Measurements from ENCODE around the gene PRM2. TPM values are rescaled to one million over a fixed set of nuclear protein-coding genes. Genes with fewer than 3 reads are reported as not detected.

The PRM2 gene
- total RNA-seq, 1 experiment from 2014 or later: not detected

DNA sequence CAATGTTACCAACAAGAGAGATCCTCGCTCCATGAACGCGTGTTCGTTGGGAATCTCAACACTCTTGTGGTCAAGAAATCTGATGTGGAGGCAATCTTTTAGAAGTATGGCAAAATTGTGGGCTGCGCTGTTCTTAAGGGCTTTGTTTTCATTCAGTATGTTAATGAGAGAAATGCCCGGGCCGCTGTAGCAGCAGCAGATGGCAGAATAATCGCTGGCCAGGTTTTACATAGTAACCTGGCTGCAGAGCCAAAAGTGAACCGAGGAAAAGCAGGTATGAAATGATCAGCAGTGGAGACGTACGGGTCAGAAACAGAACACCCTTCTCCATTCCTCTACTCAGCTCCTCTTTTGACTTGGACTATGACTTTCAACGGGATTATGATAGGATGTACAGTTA lies 33.6 kb downstream of the PRM2 start:
- H3K27me3 Mint-ChIP-seq (ENCODE audit: unreplicated experiment): no peaks in the 10 kb centered on the region
- no peak overlapping the region for H3K27ac Mint-ChIP-seq (ENCODE audit: unreplicated experiment)
- no peaks in the 10 kb centered on the region for H3K4me1 Mint-ChIP-seq (ENCODE audit: low read depth, unreplicated experiment)
- no peak overlapping the region for H3K4me3 Mint-ChIP-seq (ENCODE audit: low read depth, unreplicated experiment)
- no peak for DNase-seq
- H3K9me3 Mint-ChIP-seq (ENCODE audit: low read depth, unreplicated experiment): no peaks in the 10 kb centered on the region
- intact Hi-C loops (cut with micrococcal nuclease; ENCODE audit: unreplicated experiment): no loop called here
- BruUV-seq (replicated peaks): no TSS peak
- TF ChIP-seq, protein P1, sequence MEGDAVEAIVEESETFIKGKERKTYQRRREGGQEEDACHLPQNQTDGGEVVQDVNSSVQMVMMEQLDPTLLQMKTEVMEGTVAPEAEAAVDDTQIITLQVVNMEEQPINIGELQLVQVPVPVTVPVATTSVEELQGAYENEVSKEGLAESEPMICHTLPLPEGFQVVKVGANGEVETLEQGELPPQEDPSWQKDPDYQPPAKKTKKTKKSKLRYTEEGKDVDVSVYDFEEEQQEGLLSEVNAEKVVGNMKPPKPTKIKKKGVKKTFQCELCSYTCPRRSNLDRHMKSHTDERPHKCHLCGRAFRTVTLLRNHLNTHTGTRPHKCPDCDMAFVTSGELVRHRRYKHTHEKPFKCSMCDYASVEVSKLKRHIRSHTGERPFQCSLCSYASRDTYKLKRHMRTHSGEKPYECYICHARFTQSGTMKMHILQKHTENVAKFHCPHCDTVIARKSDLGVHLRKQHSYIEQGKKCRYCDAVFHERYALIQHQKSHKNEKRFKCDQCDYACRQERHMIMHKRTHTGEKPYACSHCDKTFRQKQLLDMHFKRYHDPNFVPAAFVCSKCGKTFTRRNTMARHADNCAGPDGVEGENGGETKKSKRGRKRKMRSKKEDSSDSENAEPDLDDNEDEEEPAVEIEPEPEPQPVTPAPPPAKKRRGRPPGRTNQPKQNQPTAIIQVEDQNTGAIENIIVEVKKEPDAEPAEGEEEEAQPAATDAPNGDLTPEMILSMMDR (IDR thresholded peaks at IDR 0.05; ENCODE audit: unreplicated experiment): no peak
- CTCF ChIA-PET: no interaction called here
- H3K36me3 Mint-ChIP-seq (ENCODE audit: insufficient read depth, unreplicated experiment): no peaks in the 10 kb centered on the region

GRCh38 chr16:11241480-11242204 lies 34.6 kb downstream of the PRM2 start:
- Mint-ChIP-seq H3K27ac (ENCODE audit: unreplicated experiment) (no peak overlapping the region), H3K27me3 (ENCODE audit: unreplicated experiment) (no peaks in the 10 kb centered on the region), H3K36me3 (ENCODE audit: insufficient read depth, unreplicated experiment) (no peaks in the 10 kb centered on the region), H3K4me1 (ENCODE audit: low read depth, unreplicated experiment) (no peaks in the 10 kb centered on the region), H3K4me3 (ENCODE audit: low read depth, unreplicated experiment) (no peak overlapping the region), H3K9me3 (ENCODE audit: low read depth, unreplicated experiment) (no peaks in the 10 kb centered on the region)
- intact Hi-C loops (cut with micrococcal nuclease; ENCODE audit: unreplicated experiment): no loop called here
- CTCF ChIA-PET: interaction anchor here (0.6 kb wide), 1 partner anchor 83 kb away, joined by 3 read pairs; no protein-coding TSS in a partner anchor
- TF ChIP-seq, protein P1 (IDR thresholded peaks at IDR 0.05; ENCODE audit: unreplicated experiment): no peak
- BruUV-seq (replicated peaks): no TSS peak
- no peak for DNase-seq

GRCh38 chr16:11240636-11241473 lies 35.4 kb downstream of the PRM2 start:
- Mint-ChIP-seq H3K36me3 (ENCODE audit: insufficient read depth, unreplicated experiment) (no peaks in the 10 kb centered on the region), H3K27me3 (ENCODE audit: unreplicated experiment) (no peaks in the 10 kb centered on the region), H3K9me3 (ENCODE audit: low read depth, unreplicated experiment) (no peaks in the 10 kb centered on the region), H3K4me3 (ENCODE audit: low read depth, unreplicated experiment) (no peak overlapping the region), H3K27ac (ENCODE audit: unreplicated experiment) (no peak overlapping the region), H3K4me1 (ENCODE audit: low read depth, unreplicated experiment) (no peaks in the 10 kb centered on the region)
- DNase-seq: no peak
- no TSS peak for BruUV-seq (replicated peaks)
- TF ChIP-seq, protein P1 (IDR thresholded peaks at IDR 0.05; ENCODE audit: unreplicated experiment): no peak
- intact Hi-C loops (cut with micrococcal nuclease; ENCODE audit: unreplicated experiment): no loop called here
- CTCF ChIA-PET: no interaction called here

DNA sequence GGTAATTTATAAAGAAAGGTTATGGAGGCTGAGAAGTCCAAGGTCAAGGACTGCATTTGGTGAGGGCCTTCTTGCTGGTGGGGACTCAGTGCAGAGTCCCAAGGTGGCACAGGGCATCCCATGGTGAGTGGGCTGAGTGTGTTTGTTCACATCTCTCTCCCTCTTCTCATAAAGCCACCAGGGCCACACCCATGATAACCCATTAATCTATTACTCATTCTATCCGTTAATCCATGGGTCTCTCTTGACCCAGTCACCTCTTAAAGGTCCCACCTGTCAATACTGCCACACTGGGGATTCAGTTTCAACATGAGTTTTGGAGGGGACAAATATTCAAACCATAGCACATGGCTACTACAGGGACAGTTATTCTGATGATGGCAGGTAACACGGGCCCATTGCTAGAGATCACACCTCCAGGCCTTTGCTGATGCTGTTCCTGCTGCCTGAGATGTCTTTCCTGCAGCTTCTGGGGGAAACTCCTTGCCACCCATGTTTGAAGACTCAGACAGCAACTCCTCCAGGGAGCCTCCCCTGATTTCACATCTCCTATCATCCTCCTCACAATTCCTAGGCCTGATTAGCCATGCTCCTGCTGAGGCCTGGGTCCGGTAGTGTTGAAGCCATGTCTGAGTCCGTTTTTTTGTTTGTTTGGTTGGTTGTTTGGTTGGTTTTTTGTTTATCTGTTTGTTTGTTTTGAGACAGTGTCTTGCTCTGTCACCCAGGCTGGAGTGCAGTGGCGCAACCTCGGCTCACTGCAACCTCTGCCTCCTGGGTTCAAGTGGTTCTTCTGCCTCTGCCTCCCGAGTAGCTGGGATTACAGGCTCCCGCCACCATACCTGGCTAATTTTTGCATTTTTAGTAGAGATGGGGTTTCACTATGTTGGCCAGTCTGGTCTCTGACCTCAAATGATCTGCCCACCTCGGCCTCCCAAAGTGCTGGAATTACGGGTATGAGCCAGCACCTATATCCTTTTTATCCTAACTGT lies 36.3 kb downstream of the PRM2 start:
- Mint-ChIP-seq H3K4me1 (ENCODE audit: low read depth, unreplicated experiment) (peaks cover 8% of the 10 kb centered on the region), H3K36me3 (ENCODE audit: insufficient read depth, unreplicated experiment) (no peaks in the 10 kb centered on the region), H3K9me3 (ENCODE audit: low read depth, unreplicated experiment) (no peaks in the 10 kb centered on the region), H3K27me3 (ENCODE audit: unreplicated experiment) (no peaks in the 10 kb centered on the region), H3K27ac (ENCODE audit: unreplicated experiment) (no peak overlapping the region), H3K4me3 (ENCODE audit: low read depth, unreplicated experiment) (no peak overlapping the region)
- TF ChIP-seq, protein P1 (IDR thresholded peaks at IDR 0.05; ENCODE audit: unreplicated experiment): no peak
- DNase-seq: no peak
- BruUV-seq (replicated peaks): no TSS peak
- intact Hi-C loops (cut with micrococcal nuclease; ENCODE audit: unreplicated experiment): no loop called here
- CTCF ChIA-PET: no interaction called here
